Measurements from ENCODE around the gene UBR2.

UBR2 gene

DNA sequence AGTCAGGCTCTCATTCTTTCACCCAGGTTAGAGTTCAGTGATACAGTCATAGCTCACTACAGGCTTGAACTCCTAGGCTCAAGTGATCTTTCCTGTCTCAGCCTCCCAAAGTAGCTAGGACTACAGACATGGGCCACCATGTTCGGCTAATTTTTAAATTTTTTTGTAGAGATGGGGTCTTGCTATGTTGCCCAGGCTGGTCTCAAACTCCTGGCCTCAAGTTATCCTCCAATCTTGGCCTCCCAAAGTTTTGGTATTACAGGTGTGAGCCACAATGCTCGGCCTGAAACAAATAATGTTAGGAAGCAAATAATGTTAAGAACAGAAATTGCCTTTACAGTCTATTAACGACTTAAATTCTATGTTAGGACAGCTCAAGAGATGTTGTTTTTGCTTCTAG is 1.8 kb upstream of the UBR2 start:
- TF ChIP-seq, protein P1, sequence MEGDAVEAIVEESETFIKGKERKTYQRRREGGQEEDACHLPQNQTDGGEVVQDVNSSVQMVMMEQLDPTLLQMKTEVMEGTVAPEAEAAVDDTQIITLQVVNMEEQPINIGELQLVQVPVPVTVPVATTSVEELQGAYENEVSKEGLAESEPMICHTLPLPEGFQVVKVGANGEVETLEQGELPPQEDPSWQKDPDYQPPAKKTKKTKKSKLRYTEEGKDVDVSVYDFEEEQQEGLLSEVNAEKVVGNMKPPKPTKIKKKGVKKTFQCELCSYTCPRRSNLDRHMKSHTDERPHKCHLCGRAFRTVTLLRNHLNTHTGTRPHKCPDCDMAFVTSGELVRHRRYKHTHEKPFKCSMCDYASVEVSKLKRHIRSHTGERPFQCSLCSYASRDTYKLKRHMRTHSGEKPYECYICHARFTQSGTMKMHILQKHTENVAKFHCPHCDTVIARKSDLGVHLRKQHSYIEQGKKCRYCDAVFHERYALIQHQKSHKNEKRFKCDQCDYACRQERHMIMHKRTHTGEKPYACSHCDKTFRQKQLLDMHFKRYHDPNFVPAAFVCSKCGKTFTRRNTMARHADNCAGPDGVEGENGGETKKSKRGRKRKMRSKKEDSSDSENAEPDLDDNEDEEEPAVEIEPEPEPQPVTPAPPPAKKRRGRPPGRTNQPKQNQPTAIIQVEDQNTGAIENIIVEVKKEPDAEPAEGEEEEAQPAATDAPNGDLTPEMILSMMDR (IDR thresholded peaks at IDR 0.05) = no peak

- TF ChIP-seq, protein P1 (IDR thresholded peaks at IDR 0.05) = no peak
These were observed 932 bp upstream of the UBR2 start for GRCh38 chr6:42562788-42563405.

DNA sequence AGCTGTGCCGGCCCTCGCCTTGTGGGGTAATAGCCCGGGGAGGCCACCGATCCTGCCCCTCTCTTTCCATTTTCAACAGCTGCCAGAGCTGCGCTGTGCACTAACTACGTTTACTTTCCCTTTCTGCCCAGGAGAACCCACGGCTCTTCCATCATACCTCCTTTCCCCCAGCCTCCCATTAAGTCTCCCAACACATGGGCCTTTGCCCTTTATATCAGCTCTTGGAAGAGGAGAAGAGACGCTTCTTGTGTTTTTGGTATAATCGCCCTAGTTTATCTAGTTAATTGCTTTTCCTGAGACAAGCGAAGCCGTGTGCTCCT is 637 bp downstream of the UBR2 start:
- TF ChIP-seq, protein P1 (IDR thresholded peaks at IDR 0.05) = no peak

- TF ChIP-seq, protein P1 (IDR thresholded peaks at IDR 0.05) = no peak
These were observed 2.2 kb downstream of the UBR2 start for GRCh38 chr6:42565823-42566613.

- TF ChIP-seq, protein P1 (IDR thresholded peaks at IDR 0.05) = no peak
These were observed 2.9 kb downstream of the UBR2 start for GRCh38 chr6:42566614-42567208.

- TF ChIP-seq, protein P1 (IDR thresholded peaks at IDR 0.05) = no peak
These were observed 5.5 kb downstream of the UBR2 start for GRCh38 chr6:42569102-42570028.

All from LNCAP (cell line).